ENCODE measurements around the gene GLMP.
"Not testable (repeated sequence)": the region's sequence is repeated elsewhere in the genome, so short reads cannot be mapped to it uniquely, and the experiment has no call there.

GLMP gene, protein sequence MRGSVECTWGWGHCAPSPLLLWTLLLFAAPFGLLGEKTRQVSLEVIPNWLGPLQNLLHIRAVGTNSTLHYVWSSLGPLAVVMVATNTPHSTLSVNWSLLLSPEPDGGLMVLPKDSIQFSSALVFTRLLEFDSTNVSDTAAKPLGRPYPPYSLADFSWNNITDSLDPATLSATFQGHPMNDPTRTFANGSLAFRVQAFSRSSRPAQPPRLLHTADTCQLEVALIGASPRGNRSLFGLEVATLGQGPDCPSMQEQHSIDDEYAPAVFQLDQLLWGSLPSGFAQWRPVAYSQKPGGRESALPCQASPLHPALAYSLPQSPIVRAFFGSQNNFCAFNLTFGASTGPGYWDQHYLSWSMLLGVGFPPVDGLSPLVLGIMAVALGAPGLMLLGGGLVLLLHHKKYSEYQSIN

DNA sequence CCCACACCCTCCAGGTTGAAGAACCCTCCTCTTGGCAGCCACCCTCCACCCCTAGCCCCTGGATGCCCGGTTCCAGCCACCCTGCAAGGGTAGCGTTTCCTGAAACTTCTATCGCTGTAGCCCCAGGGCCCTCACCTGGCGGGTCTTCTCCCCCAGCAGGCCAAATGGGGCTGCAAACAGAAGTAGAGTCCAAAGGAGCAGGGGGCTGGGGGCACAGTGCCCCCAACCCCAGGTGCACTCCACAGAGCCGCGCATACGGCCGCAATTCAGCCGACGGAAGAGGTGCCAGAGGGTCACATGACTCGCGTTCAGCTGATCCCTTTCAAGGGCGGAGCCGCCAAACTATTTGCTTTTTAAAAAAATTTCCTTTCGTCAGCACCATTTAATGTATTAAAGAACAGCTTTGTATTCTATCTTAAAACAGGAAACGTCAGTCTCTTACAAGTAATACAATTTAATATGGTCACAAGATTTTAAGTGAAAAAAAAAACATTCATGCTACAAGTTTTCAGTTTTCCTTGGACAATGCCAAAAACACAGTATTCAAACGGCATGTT is at the start of gene GLMP:
Gene GLMP (minus strand): TSS at position 289 of the 557 bp plus-strand sequence. CDS start 34 bp downstream, at position 255.
- no peak for DNase-seq

DNA sequence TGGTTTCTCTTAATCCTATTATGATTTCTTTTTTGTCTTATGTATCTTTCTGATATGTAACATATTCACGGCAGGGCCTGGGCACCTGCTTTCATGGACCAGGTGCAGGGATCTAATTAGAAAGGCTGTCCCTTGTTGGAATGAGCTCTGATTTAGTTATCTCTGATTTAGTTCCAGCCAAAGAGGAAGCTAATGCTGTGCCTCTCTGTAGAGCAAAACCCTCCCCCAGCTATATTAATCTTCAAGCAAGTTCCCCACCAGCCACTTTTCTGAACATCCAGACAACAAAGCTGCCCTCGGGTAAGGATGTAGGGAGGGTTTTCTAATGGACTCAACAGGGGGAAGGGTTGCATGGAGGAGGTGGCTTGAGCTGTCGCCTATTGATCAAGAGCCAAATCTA is 48.9 kb upstream of the GLMP start:
- no peak for DNase-seq

DNA sequence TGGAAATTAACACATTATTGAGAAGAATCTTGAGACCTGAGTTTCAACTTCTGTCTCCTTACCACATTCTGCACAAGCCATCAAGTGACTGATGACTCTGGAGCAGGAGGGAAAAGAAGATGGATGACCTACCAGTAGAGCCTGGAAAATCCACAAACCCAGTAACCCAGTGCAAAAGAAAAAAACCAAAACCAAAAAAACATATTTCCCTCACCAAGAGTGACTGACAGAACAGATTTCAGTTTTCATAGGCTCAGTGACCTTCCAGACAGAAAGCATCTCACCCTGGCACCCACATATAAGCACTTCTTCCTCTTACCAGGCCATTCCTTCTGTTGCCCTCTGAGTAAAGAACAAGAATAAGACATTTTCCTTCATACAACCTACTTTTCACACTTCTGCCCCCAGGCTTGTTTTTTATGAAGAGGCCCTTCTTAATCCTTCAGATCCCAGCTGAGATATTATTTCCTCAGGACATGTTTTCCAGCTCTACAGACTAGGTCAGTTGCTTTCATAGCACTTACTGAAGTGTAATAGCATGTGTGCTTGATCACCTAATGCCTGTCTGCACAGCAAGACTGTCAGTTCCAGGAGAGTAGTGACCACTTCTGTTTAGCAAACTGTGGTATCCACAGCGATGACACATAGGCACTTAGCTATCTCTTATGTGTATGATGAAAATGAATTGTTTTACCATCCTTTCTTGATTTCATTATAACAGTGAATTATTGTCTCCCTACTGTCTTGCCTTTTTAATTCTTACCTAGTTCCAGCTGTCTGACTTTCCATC is 46.9 kb upstream of the GLMP start:
- no peak for DNase-seq

DNA sequence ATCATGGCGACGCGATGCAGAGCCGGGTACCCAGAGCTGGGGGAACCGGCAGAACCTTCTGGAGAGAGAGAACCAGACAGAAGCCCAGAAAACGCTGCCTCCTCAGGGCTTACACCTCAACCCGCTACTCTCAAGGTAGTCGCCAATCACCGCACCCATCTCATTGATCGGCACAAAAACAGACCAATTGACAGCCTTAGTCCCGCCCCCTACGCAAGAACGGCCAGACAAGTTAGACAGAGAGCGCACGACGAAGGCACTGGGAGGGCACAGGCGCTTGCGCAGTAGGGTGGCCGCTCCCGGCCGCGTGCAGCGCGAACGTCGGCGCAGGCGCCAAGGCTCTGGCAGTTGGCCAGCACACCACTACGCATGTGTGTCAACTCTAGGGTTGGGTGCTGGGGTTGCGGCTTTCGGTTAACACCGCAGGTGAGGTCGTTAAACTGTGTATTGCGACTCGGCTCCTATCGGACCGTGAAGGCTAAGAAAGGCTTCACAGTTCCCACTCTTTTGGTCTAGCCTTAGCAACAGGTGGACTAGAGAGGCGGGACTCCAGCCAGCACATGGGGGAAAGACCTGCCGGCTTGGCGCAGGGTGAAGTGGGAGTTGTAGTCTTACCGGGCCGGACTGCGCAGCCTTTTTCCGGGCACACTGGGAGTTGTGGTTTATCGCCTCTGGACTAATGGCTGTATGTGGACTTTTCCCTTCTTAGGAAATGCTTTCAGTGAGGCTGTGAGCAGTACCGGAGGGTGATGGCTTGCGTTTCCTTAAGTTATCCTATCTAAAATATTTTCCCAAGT is 42.9 kb upstream of the GLMP start, which contains the start of the genes CCT3 and TSACC:
Gene CCT3 (minus strand): TSS at position 113 of the 797 bp plus-strand sequence. CDS start 108 bp downstream, at position 5.
Gene TSACC (plus strand): TSS at position 347 of the 797 bp plus-strand sequence. CDS start 1,232 bp downstream, outside the sequence.
- peak; percentile 100 for DNase-seq

DNA sequence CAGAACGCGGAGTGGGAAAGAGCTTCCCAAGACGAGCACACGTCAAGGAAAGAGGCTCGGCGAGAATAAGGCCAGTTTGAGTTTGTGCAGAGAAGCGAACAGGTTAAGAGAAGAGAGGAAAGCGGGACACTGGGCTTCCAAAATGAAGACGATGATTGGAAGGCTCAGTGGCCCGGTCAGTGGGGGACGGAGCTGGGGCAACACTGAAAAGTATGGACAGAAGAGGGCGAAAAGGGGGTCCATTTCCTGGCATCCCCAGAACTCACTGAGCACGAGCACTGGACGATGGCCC is 42.4 kb upstream of the GLMP start:
- DNase-seq: no peak

DNA sequence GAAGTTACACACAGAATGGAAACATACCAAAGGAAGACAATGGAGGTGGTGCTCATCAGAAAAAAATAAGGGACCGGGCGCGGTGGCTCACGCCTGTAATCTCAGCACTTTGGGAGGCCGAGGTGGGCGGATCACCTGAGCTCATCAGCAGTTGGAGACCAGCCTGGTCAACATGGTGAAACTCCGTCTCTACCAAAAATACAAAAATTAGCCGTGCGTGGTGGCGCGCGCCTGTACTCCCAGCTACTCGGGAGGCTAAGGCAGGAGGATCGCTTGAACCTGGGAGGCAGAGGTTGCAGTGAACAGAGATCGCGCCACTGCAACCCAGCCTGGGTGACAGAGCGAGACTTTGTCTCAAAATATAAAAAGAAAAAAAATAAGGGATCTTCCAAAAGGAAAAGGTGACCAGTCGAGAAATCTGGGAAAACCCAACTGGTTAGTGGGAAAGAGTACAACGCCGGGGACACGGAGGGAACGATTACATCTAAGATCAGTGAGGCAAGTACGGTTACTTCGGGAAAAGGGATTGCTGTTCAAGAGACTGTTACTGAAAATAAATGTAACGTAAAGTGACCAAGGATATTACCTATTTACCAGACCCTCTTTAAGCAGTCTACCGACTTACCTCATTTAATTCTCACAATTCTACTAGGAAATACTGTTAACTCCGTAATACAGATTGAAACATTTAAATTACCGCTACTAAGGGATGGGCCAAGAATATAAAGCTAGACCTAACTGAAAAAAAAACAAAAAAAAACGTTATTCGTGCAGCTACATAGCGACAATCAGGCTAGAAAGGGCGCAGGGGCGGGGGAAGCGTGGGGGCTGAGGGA is 41.8 kb upstream of the GLMP start:
- no peak for DNase-seq

DNA sequence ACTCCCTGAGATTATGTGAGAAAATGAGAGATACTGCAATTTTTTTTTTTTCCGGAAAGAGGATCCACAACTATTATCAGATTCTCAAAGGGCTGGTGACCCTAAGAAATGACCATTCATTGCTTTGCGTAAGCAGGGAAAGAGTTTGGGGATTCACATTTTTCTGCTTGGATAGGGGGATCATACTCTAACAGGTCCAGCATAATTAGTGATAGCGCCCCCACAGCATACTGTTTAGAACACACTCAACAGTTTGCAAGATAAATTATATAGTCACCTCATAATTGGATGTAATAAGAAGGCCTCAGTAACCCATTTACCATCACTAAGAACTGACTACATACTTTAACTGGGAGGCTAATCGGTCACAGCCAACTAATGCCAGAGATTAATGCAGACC is 40.8 kb upstream of the GLMP start:
- no peak for DNase-seq

DNA sequence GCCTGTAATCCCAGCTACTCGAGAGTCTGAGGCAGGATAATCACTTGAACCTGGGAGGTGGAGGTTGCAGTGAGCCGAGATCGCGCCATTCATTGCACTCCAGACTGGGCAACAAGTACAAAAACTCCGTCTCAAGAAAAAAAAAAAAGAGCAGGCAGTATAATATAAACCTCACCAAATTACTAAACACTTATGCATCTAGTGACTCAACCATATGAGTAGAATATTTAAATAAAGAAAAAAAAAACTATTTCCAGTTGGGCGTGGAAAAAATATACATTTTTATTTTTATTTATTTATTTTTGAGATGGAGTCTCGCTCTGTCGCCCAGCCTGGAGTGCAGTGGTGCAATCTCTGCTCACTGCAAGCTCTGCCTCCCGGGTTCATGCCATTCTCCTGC is 27.7 kb upstream of the GLMP start:
- not testable (repeated sequence) for DNase-seq

DNA sequence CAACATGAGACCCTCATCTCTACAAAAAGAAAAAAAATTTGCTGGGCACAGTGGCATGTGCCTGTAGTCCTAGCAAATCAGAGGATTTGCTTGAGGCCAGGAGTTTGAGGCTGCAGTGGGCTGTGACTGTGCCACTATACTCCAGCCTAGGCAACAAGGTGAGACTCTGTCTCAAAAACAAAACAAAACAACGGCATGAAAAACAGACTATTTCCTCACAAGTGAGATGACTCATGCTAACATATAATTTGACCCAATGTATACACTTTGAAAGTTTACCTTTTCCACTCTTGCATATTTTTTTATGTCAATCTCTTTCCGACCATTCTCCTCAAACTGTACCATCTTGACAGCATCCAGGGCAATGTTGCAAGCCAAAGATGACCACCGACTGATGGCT is 25.1 kb upstream of the GLMP start:
- no peak for DNase-seq

DNA sequence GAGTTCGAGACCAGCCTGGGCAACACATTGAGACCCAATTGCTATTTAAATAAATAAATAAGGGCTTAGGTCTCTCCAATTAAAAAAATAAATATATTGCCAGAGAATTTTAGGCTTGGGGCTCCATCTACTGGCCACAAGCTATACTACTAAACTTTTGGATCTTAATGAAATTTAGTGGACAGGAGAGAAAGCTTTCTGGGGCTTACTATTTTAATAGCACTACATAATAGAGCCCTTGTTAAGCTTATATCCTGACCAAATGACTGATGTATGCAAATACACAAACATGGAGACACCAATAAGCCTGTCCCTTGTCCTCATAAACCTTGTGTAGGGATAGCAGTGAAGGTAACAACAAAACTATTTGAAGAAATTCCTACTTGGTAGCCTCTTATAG is 24.2 kb upstream of the GLMP start:
- DNase-seq: no peak

DNA sequence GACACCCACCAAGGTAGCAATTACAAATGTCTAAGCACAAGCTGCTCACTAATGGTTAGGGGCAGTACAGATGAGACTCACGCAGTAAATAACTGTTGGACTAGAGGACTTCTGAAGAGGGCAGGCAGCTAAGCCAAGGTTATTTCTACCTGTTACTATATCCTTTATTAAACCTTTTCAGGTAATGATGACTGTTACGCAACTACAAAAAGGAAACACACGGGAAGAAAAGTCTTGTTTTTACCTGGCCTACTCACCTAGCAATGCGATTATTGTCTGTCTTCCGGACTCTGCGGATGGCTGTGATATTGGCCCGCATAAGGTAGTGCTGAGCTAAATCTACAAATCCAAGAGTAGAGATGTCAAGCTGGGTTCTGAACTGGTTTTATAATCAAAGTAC is 21.4 kb upstream of the GLMP start:
- no peak for DNase-seq

DNA sequence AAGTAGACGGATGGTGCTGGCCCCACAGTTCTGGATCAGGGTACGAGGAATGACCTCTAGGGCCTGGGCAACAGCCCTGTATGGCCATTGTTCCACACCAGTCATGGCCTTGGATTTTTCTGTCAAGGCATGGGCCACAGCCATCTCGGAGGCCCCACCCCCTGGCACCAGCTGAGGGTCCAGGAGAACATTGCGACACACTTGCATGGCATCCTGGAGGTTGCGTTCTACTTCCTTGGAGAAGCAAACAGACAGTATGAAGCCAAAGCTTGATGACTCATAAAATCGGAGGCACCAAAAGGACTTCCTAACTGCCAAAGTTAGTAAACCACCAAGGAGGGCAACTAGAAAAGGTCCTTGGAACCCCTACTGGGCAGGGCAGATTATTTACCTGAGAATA is 15.5 kb upstream of the GLMP start:
- DNase-seq: no peak

DNA sequence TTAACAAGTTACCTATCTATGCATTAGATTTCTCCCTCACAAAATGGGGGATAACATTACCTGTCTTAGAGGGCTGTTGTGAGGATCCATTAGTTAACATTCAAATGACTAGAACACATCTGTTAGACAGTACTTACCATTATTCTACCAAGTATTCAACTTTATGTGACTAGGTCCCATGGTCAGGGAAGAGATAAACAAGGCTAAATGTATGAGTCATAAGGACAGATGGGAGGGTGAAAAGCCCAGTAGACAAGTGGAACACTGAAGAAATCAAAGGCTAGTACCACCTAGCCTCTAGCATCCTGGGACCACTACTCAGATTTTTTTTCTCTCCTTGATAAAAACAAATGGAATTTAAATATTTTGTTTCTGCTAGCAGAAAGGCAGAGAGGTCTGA is 12.6 kb upstream of the GLMP start:
- no peak for DNase-seq

DNA sequence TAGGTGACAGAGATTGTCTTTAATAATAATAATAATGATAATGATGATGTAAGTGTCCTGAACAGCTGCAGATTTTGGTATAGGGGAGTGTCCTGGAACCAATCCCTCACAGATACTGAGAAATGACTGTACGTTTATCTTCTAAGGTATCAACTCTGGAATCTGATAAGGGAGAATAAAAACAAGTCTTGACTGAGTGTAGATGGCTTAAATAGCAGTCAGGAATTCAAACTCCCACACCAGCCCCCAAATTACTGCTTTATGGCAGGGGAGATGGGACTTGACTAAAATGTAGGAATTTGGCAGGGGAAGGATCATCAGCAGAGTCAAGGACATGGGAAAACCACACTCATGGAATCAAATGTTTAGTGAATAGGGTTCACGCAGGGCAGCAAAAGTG is 9.7 kb upstream of the GLMP start:
- DNase-seq: no peak

DNA sequence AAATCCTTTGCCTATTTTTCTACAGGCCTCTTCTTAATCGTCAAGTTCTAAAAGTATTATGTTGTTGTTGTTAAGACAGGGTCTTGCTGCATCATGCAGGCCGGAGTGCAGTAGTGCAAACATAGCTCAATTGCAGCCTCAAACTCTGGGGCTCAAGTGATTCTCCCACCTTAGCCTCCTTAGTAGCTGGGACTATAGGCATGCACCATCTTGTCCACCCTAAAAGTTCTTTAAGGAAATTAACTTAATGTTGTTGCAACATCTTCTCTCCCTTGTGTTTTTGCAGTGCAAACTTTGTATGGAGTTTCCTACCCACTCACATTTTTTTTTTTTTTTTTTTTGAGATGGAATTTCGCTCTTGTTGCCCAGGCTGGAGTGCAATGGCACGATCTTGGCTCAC is 7.8 kb upstream of the GLMP start:
- no peak for DNase-seq

DNA sequence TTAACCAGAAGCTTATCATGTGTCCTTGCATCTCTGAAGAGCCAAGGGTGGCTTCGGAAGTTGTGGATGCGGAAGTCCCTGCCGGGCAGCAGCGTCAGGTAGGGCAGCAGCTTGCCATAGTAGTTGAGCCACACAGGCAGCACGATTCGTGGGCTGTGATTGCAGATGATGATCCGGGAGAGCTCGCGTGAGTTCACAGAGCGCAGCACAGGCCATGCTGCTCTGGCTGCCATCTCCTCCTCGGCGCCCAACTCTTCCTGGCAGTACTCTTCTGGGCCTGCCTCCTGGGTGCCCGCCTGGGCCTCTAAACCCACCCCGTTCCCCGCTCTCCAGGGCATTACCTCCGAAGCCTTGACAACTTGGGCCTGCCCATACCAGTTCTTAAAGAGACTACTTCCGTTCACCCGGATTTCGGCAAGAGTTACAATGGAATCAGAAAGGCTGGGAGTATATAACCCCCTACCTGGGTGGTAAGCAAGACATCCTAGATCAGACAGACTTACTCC is 3.4 kb upstream of the GLMP start, which contains the start of gene VHLL:
Gene VHLL (minus strand): TSS at position 456 of the 506 bp plus-strand sequence. CDS start 118 bp downstream, at position 338.
- no peak for DNase-seq

DNA sequence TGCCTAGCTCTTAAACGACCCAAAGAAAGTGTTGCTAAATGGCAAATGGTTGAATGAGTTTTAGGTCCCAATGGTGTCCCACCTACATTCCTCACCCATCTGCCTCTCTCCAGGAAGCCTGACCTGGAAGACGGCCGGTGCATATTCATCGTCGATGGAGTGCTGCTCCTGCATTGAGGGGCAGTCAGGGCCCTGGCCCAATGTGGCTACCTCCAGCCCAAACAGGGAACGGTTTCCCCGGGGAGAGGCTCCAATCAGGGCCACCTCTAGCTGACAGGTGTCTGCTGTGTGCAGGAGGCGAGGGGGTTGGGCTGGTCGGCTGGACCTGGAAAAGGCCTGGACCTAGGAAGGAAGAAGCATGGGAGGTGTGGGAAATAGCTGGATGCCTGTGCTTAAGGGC is 1.6 kb downstream of the GLMP start:
- no peak for DNase-seq

DNA sequence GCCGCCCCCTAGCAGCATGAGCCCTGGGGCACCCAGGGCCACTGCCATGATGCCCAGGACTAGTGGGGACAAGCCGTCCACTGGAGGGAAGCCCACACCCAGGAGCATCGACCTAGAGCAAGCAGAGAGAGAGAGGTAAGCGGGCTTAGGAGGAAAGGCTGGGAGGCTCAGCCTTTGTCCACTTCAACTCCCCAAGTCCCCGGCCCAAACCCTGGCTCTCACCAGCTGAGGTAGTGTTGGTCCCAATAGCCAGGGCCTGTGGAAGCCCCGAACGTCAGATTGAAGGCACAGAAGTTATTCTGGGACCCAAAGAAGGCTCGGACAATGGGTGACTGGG is 2.4 kb downstream of the GLMP start:
- no peak for DNase-seq

DNA sequence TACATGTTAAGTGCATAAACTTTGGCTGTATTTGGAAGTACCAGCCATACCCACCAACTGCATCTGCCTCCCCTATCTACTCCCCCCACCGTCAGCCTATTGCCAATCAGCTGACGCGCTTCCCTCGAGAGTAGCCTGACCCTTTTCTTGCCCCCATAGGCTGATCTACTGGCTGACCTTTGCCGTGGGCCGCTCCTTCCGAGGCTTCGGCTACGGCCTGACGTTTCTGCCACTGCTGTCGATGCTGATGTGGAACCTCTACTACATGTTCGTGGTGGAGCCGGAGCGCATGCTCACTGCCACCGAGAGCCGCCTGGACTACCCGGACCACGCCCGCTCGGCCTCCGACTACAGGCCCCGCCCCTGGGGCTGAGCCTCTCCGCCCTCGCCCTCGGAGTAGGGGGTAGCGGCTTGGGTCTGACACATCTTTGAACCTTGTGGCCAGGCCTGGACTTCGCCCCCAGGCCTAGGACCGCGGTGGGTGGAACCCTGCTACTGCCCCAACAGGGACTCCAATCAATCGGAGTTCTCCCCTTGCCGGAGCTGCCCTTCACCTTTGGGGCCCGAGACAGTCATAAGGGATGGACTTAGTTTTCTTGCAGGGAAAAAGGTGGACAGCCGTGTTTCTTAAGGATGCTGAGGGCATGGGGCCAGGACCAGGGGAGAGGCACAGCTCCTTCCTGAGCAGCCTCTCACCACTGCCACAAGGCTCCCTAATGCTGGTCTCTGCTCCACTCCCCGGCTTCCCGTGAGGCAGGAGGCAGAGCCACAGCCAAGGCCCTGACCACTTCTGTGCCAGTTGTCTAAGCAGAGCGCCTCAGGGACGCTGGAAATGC is 4.0 kb downstream of the GLMP start:
- DNase-seq: no peak

DNA sequence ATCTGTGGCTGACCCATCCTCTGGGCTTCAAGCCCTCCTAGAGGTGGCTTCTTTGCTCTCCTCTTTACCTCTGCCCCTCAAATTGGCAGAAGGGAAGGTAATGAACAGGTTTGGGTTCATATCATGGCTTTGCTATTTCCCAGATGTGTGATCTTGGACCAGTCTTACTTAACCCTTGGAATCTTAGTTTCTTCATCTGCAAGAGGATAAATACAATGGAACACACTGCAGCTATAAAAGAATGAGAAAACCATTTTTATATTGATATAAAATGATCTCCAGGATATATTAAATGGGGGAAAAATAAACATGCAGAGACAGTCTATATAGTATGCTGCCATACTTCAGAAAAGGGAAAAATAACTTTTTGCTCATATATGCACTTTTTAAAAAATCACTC is 5.6 kb downstream of the GLMP start:
- DNase-seq: no peak

DNA sequence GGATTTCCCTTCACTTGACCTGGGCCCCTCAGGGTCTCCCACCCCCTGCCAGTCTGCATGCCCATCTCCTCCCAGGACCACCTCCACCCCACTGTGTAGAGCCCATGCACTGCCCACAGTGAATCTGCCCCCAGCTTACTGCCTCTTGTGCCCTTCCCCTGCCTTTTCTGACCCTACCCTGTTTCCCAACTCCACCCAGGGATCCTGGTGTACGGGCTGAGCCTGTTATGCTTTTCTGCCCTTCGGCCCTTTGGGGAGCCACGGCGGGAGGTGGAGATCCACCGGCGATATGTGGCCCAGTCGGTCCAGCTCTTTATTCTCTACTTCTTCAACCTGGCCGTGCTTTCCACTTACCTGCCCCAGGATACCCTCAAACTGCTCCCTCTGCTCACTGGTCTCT is 9.4 kb downstream of the GLMP start:
- no peak for DNase-seq

Data from NCI-H2107 (cell line).